K562 (cell line): ENCODE data around the gene IFT25. TPM values are rescaled to one million over a fixed set of nuclear protein-coding genes. Genes with fewer than 3 reads are reported as not detected.
A peak's percentile ranks its signal among the peaks of the same experiment; 100 is the strongest.

ENCODE experiments used
- CHD4 ChIP-seq: fragments of 200-600 bp; sonication (generic); IDR thresholded peaks from 3 replicates; pipeline ENCODE4 v1.6.1; 2012; ENCODE audit warnings: low read depth, mild to moderate bottlenecking, mixed read lengths, low read length, inconsistent platforms; ENCODE audit not compliant: insufficient read depth, insufficient replicate concordance, poor library complexity, severe bottlenecking
- DEAF1 ChIP-seq: fragments of 450-650 bp; formaldehyde crosslinking; IDR thresholded peaks from 2 replicates; pipeline ENCODE4 v1.4.0; 2020; ENCODE audit warnings: mild to moderate bottlenecking, moderate library complexity
- IRF1 ChIP-seq: sonication (generic); formaldehyde crosslinking; IDR thresholded peaks from 2 replicates; pipeline ENCODE4 v1.8.0; 2022; ENCODE audit warnings: missing genetic modification reagents, mild to moderate bottlenecking, borderline replicate concordance
- PCBP1 ChIP-seq: fragments of 200-400 bp; formaldehyde crosslinking; IDR thresholded peaks from 2 replicates; pipeline ENCODE4 v1.6.1; 2018; ENCODE audit warnings: mild to moderate bottlenecking, low read depth, low read length; ENCODE audit not compliant: poor library complexity, severe bottlenecking
- ZNF134 ChIP-seq: fragments of 250-450 bp; sonication (Bioruptor Pico); conservative IDR thresholded peaks from 2 replicates; pipeline ENCODE4 v1.4.0; 2020
- ZNF146 ChIP-seq: IDR thresholded peaks from one replicate; pipeline ENCODE4 v1.6.1; 2018; ENCODE audit warnings: missing compliant biosample characterization; ENCODE audit not compliant: unreplicated experiment
- ZNF384 ChIP-seq: IDR thresholded peaks from 2 replicates; pipeline ENCODE4 v1.6.1; 2012; ENCODE audit warnings: low read depth, low read length, improper control_type of control experiment
- ZNF507 ChIP-seq: conservative IDR thresholded peaks from 2 replicates; pipeline ENCODE4 v1.6.1; 2017; ENCODE audit warnings: missing genetic modification characterization, missing compliant biosample characterization
- polyA plus RNA-seq, 8 experiments: library from polyadenylated mRNA; depleted of rRNA in 4 of 8; stranded (reverse) in 5 of 8; unstranded in 3 of 8; fragments of >200 nt; fragmentation: Nextera tagmentation in 2 of 8; fragmentation: Illumina TruSeq in 1 of 8; extraction: Ambion mirVana in 2 of 8; extraction: Trizol in 1 of 8; gene quantifications; 2 replicates each; pipeline versions ENCODE4 v1.2.1 to v1.2.3, GENCODE V29; 2011 to 2014; ENCODE audit warnings: inconsistent platforms in 1 of 8, missing spikeins in 1 of 8
- total RNA-seq, 7 experiments: library from RNA; depleted of rRNA in 6 of 7; stranded (reverse); fragments of >200 nt in 6 of 7; fragmentation: Illumina TruSeq in 2 of 7; extraction: Trizol in 2 of 7; gene quantifications; 2 replicates each; pipeline versions ENCODE4 v1.2.1 to v1.2.3, GENCODE V29; 2011 to 2021; ENCODE audit warnings: low replicate concordance in 1 of 7
- TF ChIP-seq, protein P1 (sequence below): fragments of 450-650 bp; IDR thresholded peaks from 2 replicates; pipeline ENCODE4 v1.6.1; 2016; ENCODE audit warnings: borderline replicate concordance

The IFT25 gene
- total and polyA plus RNA-seq, 9 of the 15 experiments (the other 6 are each of a cell fraction or from before 2014, with no cell fraction given), result 93.6 to 209 (median 167) TPM

DNA sequence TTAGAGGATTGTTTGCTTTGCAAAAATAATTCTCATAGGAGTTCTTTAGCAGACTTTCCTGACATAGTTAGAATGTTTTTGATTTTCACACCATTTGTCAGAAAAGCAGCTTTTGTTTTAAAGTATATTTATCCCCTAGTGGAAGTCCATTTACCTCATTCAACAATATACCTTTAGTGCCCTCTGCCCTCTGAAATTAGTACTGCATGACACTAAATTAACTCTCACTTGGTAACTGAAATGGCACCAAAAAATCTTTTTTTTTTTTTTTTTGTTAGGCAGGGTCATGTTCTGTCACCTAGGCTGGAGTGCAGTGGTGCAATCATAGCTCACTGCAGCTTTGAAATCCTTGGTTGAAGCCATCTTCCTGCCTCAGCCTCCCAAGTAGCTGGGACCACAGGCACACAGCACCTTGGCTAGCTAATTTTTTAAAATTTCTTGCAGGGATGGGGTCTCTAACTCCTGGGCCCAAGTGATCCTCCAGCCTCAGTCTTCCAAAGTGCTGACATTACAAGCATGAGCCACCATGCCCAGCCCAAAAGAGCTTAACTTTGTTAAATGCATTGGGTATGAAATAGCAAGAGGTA lies 14.3 kb upstream of the IFT25 start (continued):
- TF ChIP-seq, protein P1, sequence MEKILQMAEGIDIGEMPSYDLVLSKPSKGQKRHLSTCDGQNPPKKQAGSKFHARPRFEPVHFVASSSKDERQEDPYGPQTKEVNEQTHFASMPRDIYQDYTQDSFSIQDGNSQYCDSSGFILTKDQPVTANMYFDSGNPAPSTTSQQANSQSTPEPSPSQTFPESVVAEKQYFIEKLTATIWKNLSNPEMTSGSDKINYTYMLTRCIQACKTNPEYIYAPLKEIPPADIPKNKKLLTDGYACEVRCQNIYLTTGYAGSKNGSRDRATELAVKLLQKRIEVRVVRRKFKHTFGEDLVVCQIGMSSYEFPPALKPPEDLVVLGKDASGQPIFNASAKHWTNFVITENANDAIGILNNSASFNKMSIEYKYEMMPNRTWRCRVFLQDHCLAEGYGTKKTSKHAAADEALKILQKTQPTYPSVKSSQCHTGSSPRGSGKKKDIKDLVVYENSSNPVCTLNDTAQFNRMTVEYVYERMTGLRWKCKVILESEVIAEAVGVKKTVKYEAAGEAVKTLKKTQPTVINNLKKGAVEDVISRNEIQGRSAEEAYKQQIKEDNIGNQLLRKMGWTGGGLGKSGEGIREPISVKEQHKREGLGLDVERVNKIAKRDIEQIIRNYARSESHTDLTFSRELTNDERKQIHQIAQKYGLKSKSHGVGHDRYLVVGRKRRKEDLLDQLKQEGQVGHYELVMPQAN, result no peak
- TF ChIP-seq ZNF384, result peak; percentile 52; the same call in 1 of the 2 replicates
- no peak for TF ChIP-seq CHD4
- TF ChIP-seq ZNF146, result no peak
- TF ChIP-seq DEAF1 (CRISPR knock-in tag), result peak; percentile 60
- TF ChIP-seq ZNF134 (CRISPR knock-in tag), result no peak
- no peak for TF ChIP-seq PCBP1
- no peak for TF ChIP-seq ZNF507 (tag)
- no peak for TF ChIP-seq IRF1 (CRISPR knock-in tag)
